ENCODE results near the gene FILIP1L. TPM values are rescaled to one million over a fixed set of nuclear protein-coding genes. Genes with fewer than 3 reads are reported as not detected.

FILIP1L gene
- total RNA-seq, 1 donor from 2014 or later, result 4.5 TPM

GRCh38 chr3:99864289-99864688 lies 250.0 kb downstream of the FILIP1L start:
- no peaks in the 10 kb centered on the region for H3K27me3 Mint-ChIP-seq (ENCODE audit: low read depth)
- H3K4me3 Mint-ChIP-seq (ENCODE audit: low read depth), result no peak overlapping the region
- peaks cover 93% of the 10 kb centered on the region for H3K4me1 Mint-ChIP-seq (ENCODE audit: low read depth)
- intact Hi-C loops (cut with micrococcal nuclease), result no loop called here
- no peaks in the 10 kb centered on the region for H3K9me3 Mint-ChIP-seq
- H3K36me3 Mint-ChIP-seq (ENCODE audit: low read depth), result peaks cover 59% of the 10 kb centered on the region
- peak overlapping the region; percentile 75 for H3K27ac Mint-ChIP-seq
- no peak for DNase-seq (ENCODE audit: low spot score)

GRCh38 chr3:99863588-99863987 lies 250.7 kb downstream of the FILIP1L start:
- intact Hi-C loops (cut with micrococcal nuclease), result loop anchor here (1.0 kb wide), 1 partner anchor 9 kb away; no protein-coding TSS in a partner anchor
- Mint-ChIP-seq H3K4me1 (ENCODE audit: low read depth) (peaks cover 94% of the 10 kb centered on the region), H3K27ac (peak overlapping the region; percentile 75), H3K9me3 (no peaks in the 10 kb centered on the region), H3K36me3 (ENCODE audit: low read depth) (peaks cover 61% of the 10 kb centered on the region), H3K4me3 (ENCODE audit: low read depth) (peak overlapping the region; percentile 67), H3K27me3 (ENCODE audit: low read depth) (no peaks in the 10 kb centered on the region)
- DNase-seq (ENCODE audit: low spot score), result no peak

- no peak for DNase-seq (ENCODE audit: low spot score)
- H3K27ac Mint-ChIP-seq, result peak overlapping the region; percentile 5
- H3K4me3 Mint-ChIP-seq (ENCODE audit: low read depth), result no peak overlapping the region
- H3K4me1 Mint-ChIP-seq (ENCODE audit: low read depth), result peaks cover 90% of the 10 kb centered on the region
- H3K27me3 Mint-ChIP-seq (ENCODE audit: low read depth), result no peaks in the 10 kb centered on the region
- intact Hi-C loops (cut with micrococcal nuclease), result loop anchor here (1.0 kb wide), 1 partner anchor 9 kb away; no protein-coding TSS in a partner anchor
- H3K36me3 Mint-ChIP-seq (ENCODE audit: low read depth), result peaks cover 61% of the 10 kb centered on the region
- H3K9me3 Mint-ChIP-seq, result no peaks in the 10 kb centered on the region
These were observed 251.3 kb downstream of the FILIP1L start for GRCh38 chr3:99863002-99863401.

- Mint-ChIP-seq H3K4me1 (ENCODE audit: low read depth) (peaks cover 88% of the 10 kb centered on the region), H3K9me3 (no peaks in the 10 kb centered on the region), H3K27ac (no peak overlapping the region), H3K36me3 (ENCODE audit: low read depth) (peaks cover 61% of the 10 kb centered on the region), H3K4me3 (ENCODE audit: low read depth) (no peak overlapping the region), H3K27me3 (ENCODE audit: low read depth) (no peaks in the 10 kb centered on the region)
- intact Hi-C loops (cut with micrococcal nuclease), result no loop called here
- DNase-seq (ENCODE audit: low spot score), result no peak
These were observed 252.1 kb downstream of the FILIP1L start for GRCh38 chr3:99862208-99862607.

GRCh38 chr3:99861216-99861615 lies 253.1 kb downstream of the FILIP1L start:
- peaks cover 88% of the 10 kb centered on the region for H3K4me1 Mint-ChIP-seq (ENCODE audit: low read depth)
- no peak overlapping the region for H3K27ac Mint-ChIP-seq
- intact Hi-C loops (cut with micrococcal nuclease), result no loop called here
- no peaks in the 10 kb centered on the region for H3K9me3 Mint-ChIP-seq
- H3K36me3 Mint-ChIP-seq (ENCODE audit: low read depth), result peaks cover 65% of the 10 kb centered on the region
- H3K4me3 Mint-ChIP-seq (ENCODE audit: low read depth), result no peak overlapping the region
- DNase-seq (ENCODE audit: low spot score), result no peak
- no peaks in the 10 kb centered on the region for H3K27me3 Mint-ChIP-seq (ENCODE audit: low read depth)

GRCh38 chr3:99859825-99860224 lies 254.5 kb downstream of the FILIP1L start:
- Mint-ChIP-seq H3K36me3 (ENCODE audit: low read depth) (peaks cover 62% of the 10 kb centered on the region), H3K9me3 (no peaks in the 10 kb centered on the region), H3K27me3 (ENCODE audit: low read depth) (no peaks in the 10 kb centered on the region), H3K4me3 (ENCODE audit: low read depth) (no peak overlapping the region), H3K4me1 (ENCODE audit: low read depth) (peaks cover 89% of the 10 kb centered on the region), H3K27ac (no peak overlapping the region)
- no peak for DNase-seq (ENCODE audit: low spot score)
- intact Hi-C loops (cut with micrococcal nuclease), result no loop called here

- Mint-ChIP-seq H3K9me3 (no peaks in the 10 kb centered on the region), H3K4me3 (ENCODE audit: low read depth) (no peak overlapping the region), H3K27me3 (ENCODE audit: low read depth) (no peaks in the 10 kb centered on the region), H3K4me1 (ENCODE audit: low read depth) (peaks cover 86% of the 10 kb centered on the region), H3K36me3 (ENCODE audit: low read depth) (peaks cover 60% of the 10 kb centered on the region), H3K27ac (no peak overlapping the region)
- intact Hi-C loops (cut with micrococcal nuclease), result no loop called here
- no peak for DNase-seq (ENCODE audit: low spot score)
These were observed 255.8 kb downstream of the FILIP1L start for GRCh38 chr3:99858469-99858868.

GRCh38 chr3:99857278-99857677 lies 257.0 kb downstream of the FILIP1L start:
- Mint-ChIP-seq H3K9me3 (no peaks in the 10 kb centered on the region), H3K36me3 (ENCODE audit: low read depth) (peaks cover 57% of the 10 kb centered on the region), H3K4me3 (ENCODE audit: low read depth) (no peak overlapping the region), H3K27me3 (ENCODE audit: low read depth) (no peaks in the 10 kb centered on the region), H3K27ac (peak overlapping the region; percentile 89), H3K4me1 (ENCODE audit: low read depth) (peaks cover 75% of the 10 kb centered on the region)
- intact Hi-C loops (cut with micrococcal nuclease), result loop anchor here (1.0 kb wide), 1 partner anchor 16 kb away; no protein-coding TSS in a partner anchor
- no peak for DNase-seq (ENCODE audit: low spot score)

GRCh38 chr3:99856437-99857220 lies 257.7 kb downstream of the FILIP1L start:
- DNase-seq (ENCODE audit: low spot score), result no peak
- Mint-ChIP-seq H3K27me3 (ENCODE audit: low read depth) (no peaks in the 10 kb centered on the region), H3K27ac (peak overlapping the region; percentile 89), H3K4me1 (ENCODE audit: low read depth) (peaks cover 70% of the 10 kb centered on the region), H3K36me3 (ENCODE audit: low read depth) (peaks cover 55% of the 10 kb centered on the region), H3K9me3 (no peaks in the 10 kb centered on the region), H3K4me3 (ENCODE audit: low read depth) (no peak overlapping the region)
- intact Hi-C loops (cut with micrococcal nuclease), result loop anchor here (1.0 kb wide), 6 partner anchors 8 to 234 kb away; no protein-coding TSS in a partner anchor

GRCh38 chr3:99855900-99856299 lies 258.4 kb downstream of the FILIP1L start:
- Mint-ChIP-seq H3K9me3 (no peaks in the 10 kb centered on the region), H3K36me3 (ENCODE audit: low read depth) (peaks cover 53% of the 10 kb centered on the region), H3K27me3 (ENCODE audit: low read depth) (no peaks in the 10 kb centered on the region), H3K4me3 (ENCODE audit: low read depth) (peak overlapping the region; percentile 45), H3K27ac (peak overlapping the region; percentile 89), H3K4me1 (ENCODE audit: low read depth) (peaks cover 62% of the 10 kb centered on the region)
- intact Hi-C loops (cut with micrococcal nuclease), result loop anchor here (1.0 kb wide), 5 partner anchors 8 to 234 kb away; no protein-coding TSS in a partner anchor
- no peak for DNase-seq (ENCODE audit: low spot score)

- Mint-ChIP-seq H3K9me3 (no peaks in the 10 kb centered on the region), H3K27ac (no peak overlapping the region), H3K4me3 (ENCODE audit: low read depth) (no peak overlapping the region), H3K27me3 (ENCODE audit: low read depth) (no peaks in the 10 kb centered on the region), H3K4me1 (ENCODE audit: low read depth) (peaks cover 54% of the 10 kb centered on the region), H3K36me3 (ENCODE audit: low read depth) (peaks cover 45% of the 10 kb centered on the region)
- intact Hi-C loops (cut with micrococcal nuclease), result no loop called here
- no peak for DNase-seq (ENCODE audit: low spot score)
These were observed 259.5 kb downstream of the FILIP1L start for GRCh38 chr3:99854756-99855298.

GRCh38 chr3:99852851-99853250 lies 261.4 kb downstream of the FILIP1L start:
- Mint-ChIP-seq H3K27me3 (ENCODE audit: low read depth) (no peaks in the 10 kb centered on the region), H3K9me3 (no peaks in the 10 kb centered on the region), H3K27ac (no peak overlapping the region), H3K36me3 (ENCODE audit: low read depth) (peaks cover 33% of the 10 kb centered on the region), H3K4me1 (ENCODE audit: low read depth) (peaks cover 40% of the 10 kb centered on the region), H3K4me3 (ENCODE audit: low read depth) (no peak overlapping the region)
- intact Hi-C loops (cut with micrococcal nuclease), result no loop called here
- no peak for DNase-seq (ENCODE audit: low spot score)

GRCh38 chr3:99851955-99852354 lies 262.3 kb downstream of the FILIP1L start:
- H3K27ac Mint-ChIP-seq, result no peak overlapping the region
- H3K36me3 Mint-ChIP-seq (ENCODE audit: low read depth), result peaks cover 31% of the 10 kb centered on the region
- no peaks in the 10 kb centered on the region for H3K9me3 Mint-ChIP-seq
- intact Hi-C loops (cut with micrococcal nuclease), result no loop called here
- H3K4me1 Mint-ChIP-seq (ENCODE audit: low read depth), result peaks cover 32% of the 10 kb centered on the region
- no peak overlapping the region for H3K4me3 Mint-ChIP-seq (ENCODE audit: low read depth)
- no peaks in the 10 kb centered on the region for H3K27me3 Mint-ChIP-seq (ENCODE audit: low read depth)
- DNase-seq (ENCODE audit: low spot score), result no peak
